Pulmonary artery endothelial cell (primary cell): Measurements from ENCODE around the gene CTPS2. TPM values are rescaled to one million over a fixed set of nuclear protein-coding genes. Genes with fewer than 3 reads are reported as not detected.
"Not testable (repeated sequence)": the region's sequence is repeated elsewhere in the genome, so short reads cannot be mapped to it uniquely, and the experiment has no call there.

ENCODE experiments used
- DNase-seq: peaks from one replicate; pipeline ENCODE4 v3.0.0-alpha.2; 2011; ENCODE audit warnings: low read depth, low spot score
- total RNA-seq: library from RNA; depleted of rRNA; stranded (reverse); fragments of >200 nt; gene quantifications from 2 replicates; pipeline ENCODE4 v1.2.3, GENCODE V29; 2014

CTPS2 gene
- total RNA-seq = 14.4 and 14.8 TPM in 2 replicates

GRCh38 chrX:16712548-16713155, at the start of gene CTPS2:
CTPS2 (minus strand) TSS chrX:16712669; CDS start chrX:16702902, 9,767 bp downstream.
- no peak for DNase-seq

GRCh38 chrX:16761500-16761899, 49.0 kb upstream of the CTPS2 start:
- not testable (repeated sequence) for DNase-seq

- DNase-seq = no peak
Measured at GRCh38 chrX:16756724-16757123, 44.3 kb upstream of the CTPS2 start.

GRCh38 chrX:16754019-16754418, 41.5 kb upstream of the CTPS2 start:
- DNase-seq = no peak

GRCh38 chrX:16750136-16750535, 37.7 kb upstream of the CTPS2 start:
- DNase-seq = no peak

GRCh38 chrX:16748425-16748824, 36.0 kb upstream of the CTPS2 start:
- DNase-seq = no peak

- DNase-seq = no peak
Measured at GRCh38 chrX:16745659-16746058, 33.2 kb upstream of the CTPS2 start.

- no peak for DNase-seq
Measured at GRCh38 chrX:16745102-16745501, 32.6 kb upstream of the CTPS2 start.

- DNase-seq = no peak
Measured at GRCh38 chrX:16743604-16744325, 31.3 kb upstream of the CTPS2 start.

- DNase-seq = no peak
Measured at GRCh38 chrX:16739574-16739973, 27.1 kb upstream of the CTPS2 start.

GRCh38 chrX:16737024-16737423, 24.6 kb upstream of the CTPS2 start:
- no peak for DNase-seq

GRCh38 chrX:16733013-16733412, 20.5 kb upstream of the CTPS2 start:
- DNase-seq = no peak

- no peak for DNase-seq
Measured at GRCh38 chrX:16730450-16730849, 18.0 kb upstream of the CTPS2 start.

- no peak for DNase-seq
Measured at GRCh38 chrX:16727637-16728036, 15.2 kb upstream of the CTPS2 start.

- DNase-seq = not testable (repeated sequence)
Measured at GRCh38 chrX:16726347-16726988, 14.0 kb upstream of the CTPS2 start.

- no peak for DNase-seq
Measured at GRCh38 chrX:16725072-16725471, 12.6 kb upstream of the CTPS2 start.

GRCh38 chrX:16722481-16722880, 10.0 kb upstream of the CTPS2 start:
- no peak for DNase-seq

GRCh38 chrX:16719334-16720084, 7.0 kb upstream of the CTPS2 start, which contains the start of gene SYAP1:
SYAP1 (plus strand) TSS chrX:16719612; CDS start chrX:16719725, 113 bp downstream.
- peak; percentile 89 for DNase-seq

GRCh38 chrX:16718824-16719333, 6.4 kb upstream of the CTPS2 start:
- DNase-seq = no peak

GRCh38 chrX:16716451-16716850, 4.0 kb upstream of the CTPS2 start:
- DNase-seq = not testable (repeated sequence)

- DNase-seq = not testable (repeated sequence)
Measured at GRCh38 chrX:16715638-16716037, 3.2 kb upstream of the CTPS2 start.

- no peak for DNase-seq
Measured at GRCh38 chrX:16714504-16714903, 2.0 kb upstream of the CTPS2 start.
